ENCODE results near the gene INPP5B.
"Not testable (repeated sequence)": the region's sequence is repeated elsewhere in the genome, so short reads cannot be mapped to it uniquely, and the experiment has no call there.

INPP5B gene

DNA sequence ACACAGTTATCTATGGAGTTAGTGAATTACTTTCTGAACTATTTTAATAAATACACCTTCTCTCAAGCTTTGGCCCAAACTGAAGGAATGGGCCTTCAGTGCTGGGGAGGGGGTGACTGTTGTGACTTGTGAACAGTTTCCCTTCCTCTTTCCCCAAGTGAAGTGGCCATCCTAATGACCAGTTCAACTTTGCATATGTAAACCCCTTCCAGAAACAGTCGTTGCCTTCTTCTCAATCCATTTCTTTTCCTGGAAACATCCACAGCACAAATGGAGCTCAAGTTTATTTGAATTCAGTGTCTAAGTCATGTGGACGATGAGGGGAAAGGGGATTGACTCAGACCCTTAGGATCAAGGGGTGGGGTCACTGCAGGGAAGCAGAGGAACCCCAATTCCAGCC lies 1.3 kb upstream of the INPP5B start:
- DNase-seq (ENCODE audit: low read depth), result no peak

DNA sequence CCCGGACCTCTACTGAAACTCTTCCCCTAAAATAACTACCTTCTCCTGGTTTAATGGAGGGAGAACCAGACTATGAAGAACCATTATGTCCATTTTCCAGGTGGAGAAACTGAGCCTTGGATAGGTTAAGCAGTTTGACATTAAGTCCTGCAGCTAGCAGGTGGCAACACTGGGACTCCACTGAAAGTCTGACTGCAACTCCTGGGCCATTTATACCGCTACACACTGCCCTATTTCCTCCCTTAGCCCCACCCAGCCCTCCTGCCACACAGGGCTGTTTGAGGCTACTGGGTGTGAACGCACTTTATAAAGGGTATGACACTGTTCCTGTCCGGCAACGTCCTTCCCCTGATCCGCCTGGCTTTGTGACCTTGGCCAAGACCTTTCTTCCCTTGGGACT lies 511 bp upstream of the INPP5B start:
- no peak for DNase-seq (ENCODE audit: low read depth)

- peak; percentile 93 for DNase-seq (ENCODE audit: low read depth)
Observed at GRCh38 chr1:37945743-37946702, 830 bp downstream of the INPP5B start.

- DNase-seq (ENCODE audit: low read depth), result no peak
Observed at GRCh38 chr1:37945251-37945650, 1.6 kb downstream of the INPP5B start.

GRCh38 chr1:37944816-37945215 lies 2.0 kb downstream of the INPP5B start:
- no peak for DNase-seq (ENCODE audit: low read depth)

DNA sequence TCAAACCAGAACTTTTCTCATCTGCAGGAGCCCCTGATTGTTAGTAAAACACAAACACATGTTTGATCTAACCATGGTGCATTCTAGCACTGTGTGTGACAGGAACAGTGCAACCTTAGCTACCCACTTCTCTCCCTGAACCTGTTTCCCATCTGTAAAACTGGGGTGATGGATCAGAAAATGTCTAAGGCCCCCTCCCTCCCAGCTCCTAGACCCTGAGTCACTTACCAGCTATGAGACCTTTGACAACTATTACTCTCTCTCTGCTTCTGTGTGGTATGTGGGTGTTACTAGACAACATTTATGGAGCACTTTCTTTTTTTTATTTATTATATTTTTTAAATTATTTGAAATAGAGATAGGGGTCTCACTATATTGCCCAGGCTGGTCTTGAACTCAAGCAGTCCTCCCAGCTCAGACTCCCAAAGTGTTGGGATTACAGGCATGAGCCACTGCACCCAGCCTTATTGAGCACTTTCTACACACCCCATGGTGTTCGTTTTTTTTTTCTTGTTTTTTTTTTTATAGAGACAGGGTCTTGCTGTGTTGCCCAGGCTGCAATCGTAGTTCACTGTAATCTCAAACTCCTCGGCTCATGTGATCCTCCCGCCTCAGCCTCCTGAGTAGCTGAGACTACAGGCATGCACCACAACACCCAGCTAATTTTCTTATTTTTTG lies 2.6 kb downstream of the INPP5B start:
- peak; percentile 47 for DNase-seq (ENCODE audit: low read depth)

- DNase-seq (ENCODE audit: low read depth), result no peak
Observed at GRCh38 chr1:37940299-37940947, 6.4 kb downstream of the INPP5B start.

GRCh38 chr1:37936760-37937159 lies 10.1 kb downstream of the INPP5B start:
- not testable (repeated sequence) for DNase-seq (ENCODE audit: low read depth)

- DNase-seq (ENCODE audit: low read depth), result peak; percentile 87
Observed at GRCh38 chr1:37932759-37933158, 14.1 kb downstream of the INPP5B start.

- DNase-seq (ENCODE audit: low read depth), result peak; percentile 90
Observed at GRCh38 chr1:37931361-37932158, 15.3 kb downstream of the INPP5B start.

DNA sequence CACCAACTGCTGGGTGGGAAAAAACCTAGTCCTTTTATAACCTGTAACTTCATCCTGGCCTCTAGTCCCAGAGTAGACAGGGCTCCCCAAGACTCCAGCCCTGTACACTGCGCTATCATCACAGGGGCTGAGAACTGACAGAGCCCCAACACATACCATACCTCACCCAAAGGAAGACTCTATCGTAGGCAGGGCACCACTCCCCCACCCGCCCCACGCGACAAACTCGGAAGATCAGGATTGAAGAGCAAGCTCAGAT lies 15.8 kb downstream of the INPP5B start:
- DNase-seq (ENCODE audit: low read depth), result no peak

GRCh38 chr1:37930246-37931101 lies 16.4 kb downstream of the INPP5B start:
- peak; percentile 47 for DNase-seq (ENCODE audit: low read depth)

DNA sequence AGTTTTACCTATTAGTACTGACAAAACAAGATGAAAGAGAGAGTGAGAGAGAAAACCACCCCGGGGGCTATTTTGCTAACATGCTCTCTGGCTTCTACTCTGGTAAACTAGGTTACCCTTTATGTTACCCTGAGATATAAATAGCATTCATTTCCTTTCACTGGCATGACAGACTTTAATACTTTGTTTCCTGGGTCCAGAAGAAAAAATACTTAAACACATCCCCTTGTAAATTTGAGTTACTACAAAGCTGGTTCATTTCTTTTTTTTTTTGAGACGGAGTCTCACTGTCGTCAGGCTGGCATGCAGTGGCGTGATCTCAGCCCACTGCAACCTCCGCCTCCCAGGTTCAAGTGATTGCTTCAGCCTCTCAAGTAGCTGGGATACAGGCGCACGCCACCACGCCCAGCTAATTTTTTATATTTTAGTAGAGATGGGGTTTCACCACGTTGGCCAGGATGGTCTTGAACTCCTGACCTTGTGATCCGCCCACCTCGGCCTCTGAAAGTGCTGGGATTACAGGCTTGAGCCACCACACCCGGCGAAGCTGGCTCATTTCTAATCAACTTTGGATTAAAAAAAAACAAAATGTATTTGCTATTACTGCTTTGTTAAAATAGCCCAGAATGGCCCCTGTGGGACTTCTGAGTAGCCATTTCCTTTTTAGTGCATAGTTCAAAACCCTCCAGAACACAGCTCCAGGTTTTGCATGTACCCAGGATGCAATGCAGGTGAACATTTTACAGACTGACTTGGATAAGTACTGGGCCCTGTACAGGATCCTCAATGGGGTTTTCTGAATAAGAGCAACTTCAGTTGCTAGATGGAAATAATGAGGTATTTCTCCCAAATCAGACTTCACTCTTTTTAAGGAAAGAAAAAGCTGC lies 20.6 kb downstream of the INPP5B start:
- no peak for DNase-seq (ENCODE audit: low read depth)

GRCh38 chr1:37925316-37925715 lies 21.5 kb downstream of the INPP5B start:
- no peak for DNase-seq (ENCODE audit: low read depth)

GRCh38 chr1:37923551-37923889 lies 23.3 kb downstream of the INPP5B start:
- no peak for DNase-seq (ENCODE audit: low read depth)

GRCh38 chr1:37922767-37923550 lies 23.9 kb downstream of the INPP5B start:
- no peak for DNase-seq (ENCODE audit: low read depth)

DNA sequence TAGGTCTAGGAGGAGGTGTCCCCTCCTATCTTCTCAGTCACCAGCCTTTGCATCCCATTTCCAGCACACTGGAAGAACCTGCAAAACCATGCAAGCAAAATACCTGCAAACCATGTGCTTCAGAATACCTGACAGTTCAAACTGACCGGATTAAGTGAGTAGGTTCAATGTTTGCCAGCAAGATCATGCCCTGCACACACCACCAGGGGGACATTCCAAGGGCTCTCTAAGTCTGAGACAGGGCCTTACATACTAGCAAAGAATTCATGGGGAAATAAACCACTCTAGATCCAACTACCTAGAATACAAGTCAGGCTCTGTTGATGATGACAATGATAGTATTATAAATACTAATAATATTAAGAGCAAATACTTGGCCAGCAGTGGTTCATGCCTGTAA lies 27.6 kb downstream of the INPP5B start:
- peak; percentile 39 for DNase-seq (ENCODE audit: low read depth)

DNA sequence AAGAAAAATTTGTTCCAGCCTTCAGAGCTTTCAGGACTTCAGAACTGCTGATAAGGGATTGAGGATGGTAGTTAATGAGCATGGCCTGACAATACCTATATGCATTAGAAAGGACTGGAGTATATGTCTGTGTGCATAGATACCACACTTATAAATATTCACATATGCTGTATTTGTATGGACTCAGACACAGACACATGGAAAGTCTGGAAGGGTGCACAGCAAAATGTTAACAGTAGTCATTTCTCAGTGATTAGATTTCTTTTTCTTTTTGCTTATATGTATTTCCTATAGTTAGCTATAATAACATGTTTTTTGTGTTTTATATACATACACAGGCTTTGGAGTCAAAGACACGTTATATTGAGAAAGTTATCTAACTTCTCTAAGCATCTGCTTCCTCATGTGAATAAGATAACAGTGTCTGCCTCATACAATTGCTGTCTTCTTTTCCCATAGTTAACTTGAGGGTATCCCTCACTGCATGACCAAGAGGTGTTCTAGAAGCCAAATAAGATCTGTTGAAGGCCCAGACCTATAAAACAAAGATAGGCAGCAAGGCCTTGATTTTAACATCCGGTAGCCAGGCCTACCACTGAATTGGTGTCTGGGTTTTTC lies 31.3 kb downstream of the INPP5B start:
- no peak for DNase-seq (ENCODE audit: low read depth)
